GM12875 (cell line): Measurements from ENCODE around the gene CCS.

Experiments used
- H3K4me3 ChIP-seq: one replicate; pipeline ENCODE4 v1.5.1; 2011; ENCODE audit warnings: low read depth, low read length, control low read depth
- TF ChIP-seq, protein P1 (sequence below): IDR thresholded peaks from 2 replicates; pipeline ENCODE4 v1.5.1; 2011; ENCODE audit warnings: low read depth, mild to moderate bottlenecking, control low read depth, inconsistent platforms, low read length, moderate library complexity, borderline replicate concordance; ENCODE audit not compliant: insufficient read depth

Gene CCS

DNA sequence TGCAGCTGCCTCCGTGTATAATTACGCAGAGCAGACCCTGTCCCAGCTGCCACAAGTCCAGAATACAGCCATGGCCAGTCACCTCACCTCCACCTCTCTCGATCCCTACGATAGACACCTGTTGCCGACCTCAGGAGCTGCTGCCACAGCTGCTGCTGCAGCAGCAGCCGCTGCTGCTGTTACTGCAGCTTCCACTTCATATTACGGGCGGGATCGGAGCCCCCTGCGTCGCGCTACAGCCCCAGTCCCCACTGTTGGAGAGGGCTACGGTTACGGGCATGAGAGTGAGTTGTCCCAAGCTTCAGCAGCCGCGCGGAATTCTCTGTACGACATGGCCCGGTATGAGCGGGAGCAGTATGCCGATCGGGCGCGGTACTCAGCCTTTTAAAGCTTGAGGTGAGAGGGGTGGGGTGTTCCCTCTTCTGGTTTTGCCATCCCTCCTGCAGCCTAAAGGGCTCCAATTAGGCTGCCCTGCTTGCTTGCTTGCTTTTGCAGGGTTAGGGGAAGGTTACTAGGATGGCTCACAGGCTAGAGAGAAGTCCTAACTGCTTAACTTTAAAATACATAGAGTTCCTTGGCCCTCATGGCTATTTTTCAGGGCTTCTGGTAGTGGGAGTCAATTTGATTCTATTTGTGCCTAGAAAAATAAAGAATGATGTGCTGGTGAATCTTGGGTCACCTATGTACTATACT lies 50.9 kb downstream of the CCS start:
- TF ChIP-seq, protein P1, sequence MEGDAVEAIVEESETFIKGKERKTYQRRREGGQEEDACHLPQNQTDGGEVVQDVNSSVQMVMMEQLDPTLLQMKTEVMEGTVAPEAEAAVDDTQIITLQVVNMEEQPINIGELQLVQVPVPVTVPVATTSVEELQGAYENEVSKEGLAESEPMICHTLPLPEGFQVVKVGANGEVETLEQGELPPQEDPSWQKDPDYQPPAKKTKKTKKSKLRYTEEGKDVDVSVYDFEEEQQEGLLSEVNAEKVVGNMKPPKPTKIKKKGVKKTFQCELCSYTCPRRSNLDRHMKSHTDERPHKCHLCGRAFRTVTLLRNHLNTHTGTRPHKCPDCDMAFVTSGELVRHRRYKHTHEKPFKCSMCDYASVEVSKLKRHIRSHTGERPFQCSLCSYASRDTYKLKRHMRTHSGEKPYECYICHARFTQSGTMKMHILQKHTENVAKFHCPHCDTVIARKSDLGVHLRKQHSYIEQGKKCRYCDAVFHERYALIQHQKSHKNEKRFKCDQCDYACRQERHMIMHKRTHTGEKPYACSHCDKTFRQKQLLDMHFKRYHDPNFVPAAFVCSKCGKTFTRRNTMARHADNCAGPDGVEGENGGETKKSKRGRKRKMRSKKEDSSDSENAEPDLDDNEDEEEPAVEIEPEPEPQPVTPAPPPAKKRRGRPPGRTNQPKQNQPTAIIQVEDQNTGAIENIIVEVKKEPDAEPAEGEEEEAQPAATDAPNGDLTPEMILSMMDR: no peak
- no peak overlapping the region for H3K4me3 ChIP-seq

DNA sequence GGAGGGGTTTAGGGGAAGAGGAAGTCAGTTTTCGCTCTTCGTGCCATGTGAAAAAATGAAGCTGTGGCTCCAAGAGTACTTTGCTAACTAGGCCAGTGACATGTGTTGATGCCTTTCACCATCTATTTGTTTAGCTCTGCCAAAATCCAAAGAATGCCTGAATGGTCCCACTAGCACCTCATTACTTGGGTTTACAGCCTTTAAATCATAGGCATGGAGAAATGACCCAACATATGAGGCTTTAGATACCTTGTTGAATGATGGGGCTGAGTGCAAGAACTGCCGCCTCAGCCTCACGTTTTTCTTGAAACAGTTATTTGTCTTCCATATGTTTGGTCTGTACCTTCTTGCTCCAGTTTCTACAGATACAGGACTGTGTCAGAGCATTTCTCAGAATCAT lies 53.8 kb downstream of the CCS start:
- no peak overlapping the region for H3K4me3 ChIP-seq
- TF ChIP-seq, protein P1: no peak

DNA sequence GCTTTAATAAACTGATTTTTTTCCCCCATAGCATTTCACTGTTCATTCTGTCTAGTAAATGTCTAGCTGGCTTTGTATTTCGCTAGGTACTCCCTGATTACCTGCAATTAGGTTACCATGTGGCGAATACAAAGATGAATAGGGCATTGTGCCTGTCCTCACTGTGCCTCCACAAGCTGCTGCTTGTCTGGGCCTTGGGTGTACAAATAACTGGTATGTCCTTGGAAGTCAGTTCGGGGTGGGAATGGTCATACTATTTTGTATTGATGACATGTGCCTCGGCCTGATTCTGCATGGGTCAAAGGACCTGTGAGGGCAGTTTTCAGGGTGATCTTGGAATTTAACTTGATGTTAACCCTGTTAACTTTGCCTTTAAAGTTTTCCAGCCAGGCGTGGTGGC lies 56.9 kb downstream of the CCS start:
- TF ChIP-seq, protein P1: no peak

DNA sequence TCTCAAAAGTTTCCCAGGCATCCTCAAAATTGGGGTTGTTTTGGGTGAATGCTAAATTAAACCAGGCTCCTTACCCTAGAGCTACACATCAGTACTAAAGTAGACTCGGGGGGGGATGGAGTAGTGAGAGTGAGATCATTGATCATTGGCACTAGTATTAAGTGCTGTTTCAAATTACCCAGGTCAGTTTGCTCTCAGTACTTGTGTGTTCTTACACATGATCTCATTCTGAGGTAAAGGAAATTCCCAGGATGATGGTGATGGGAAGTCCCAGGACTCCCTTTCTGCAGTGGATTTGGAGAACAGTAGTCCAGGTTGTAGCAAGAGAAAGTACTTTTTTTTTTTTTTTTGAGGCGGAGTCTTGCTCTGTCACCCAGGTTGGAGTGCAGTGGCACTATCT lies 58.0 kb downstream of the CCS start:
- no peak overlapping the region for H3K4me3 ChIP-seq
- TF ChIP-seq, protein P1: no peak

More for the DNA sequence above, 56.9 kb downstream of the CCS start:
- no peak overlapping the region for H3K4me3 ChIP-seq

DNA sequence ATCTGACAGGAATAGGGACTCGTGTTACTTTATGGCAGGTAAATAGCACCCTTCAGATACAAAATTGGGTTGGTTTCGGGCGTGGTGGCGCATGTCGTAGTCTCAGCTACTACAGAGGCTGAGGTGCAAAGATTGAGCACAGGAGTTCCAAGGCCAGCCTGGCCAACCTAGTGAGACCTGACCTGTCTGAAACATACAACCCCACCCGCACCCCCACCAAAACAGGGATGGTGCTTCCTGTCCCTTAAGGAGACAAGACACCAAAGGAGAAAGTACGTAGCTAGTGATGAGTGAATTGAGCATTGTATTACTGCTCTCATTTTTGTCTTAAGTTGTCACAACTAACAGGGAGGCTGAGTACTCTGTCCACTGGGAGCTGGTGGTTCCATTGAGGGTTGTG lies 59.7 kb downstream of the CCS start:
- TF ChIP-seq, protein P1: no peak
- H3K4me3 ChIP-seq: no peak overlapping the region

DNA sequence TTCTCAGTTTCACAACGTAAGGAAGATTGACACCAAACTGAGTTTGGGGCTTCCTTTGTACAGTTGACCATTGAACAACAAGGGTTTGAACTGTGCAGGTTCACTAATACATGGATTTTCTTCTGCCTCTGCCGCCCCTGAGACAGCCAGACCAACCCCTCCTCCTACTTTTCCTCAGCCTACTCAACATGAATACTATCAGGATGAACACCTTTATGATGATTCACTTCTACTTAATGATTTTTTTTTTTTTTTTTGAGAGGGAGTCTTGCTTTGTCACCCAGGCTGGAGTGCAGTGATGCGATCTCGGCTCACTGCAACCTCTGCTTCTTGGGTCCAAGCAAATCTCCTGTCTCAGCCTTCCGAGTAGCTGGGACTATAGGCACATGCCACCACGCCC lies 60.1 kb downstream of the CCS start:
- TF ChIP-seq, protein P1: no peak
- H3K4me3 ChIP-seq: no peak overlapping the region
